Non-pigmented ciliary epithelial cell (primary cell): Measurements from ENCODE around the gene ZNF148.

Source experiments
- DNase-seq: peaks from one replicate; pipeline ENCODE4 v3.0.0-alpha.2; 2010; ENCODE audit warnings: low read depth

Gene ZNF148

GRCh38 chr3:125219261-125219701 lies 155.8 kb downstream of the ZNF148 start:
- DNase-seq: no peak

GRCh38 chr3:125214738-125215137 lies 160.4 kb downstream of the ZNF148 start:
- no peak for DNase-seq

GRCh38 chr3:125213946-125214542 lies 161.1 kb downstream of the ZNF148 start:
- DNase-seq: peak; percentile 35

- DNase-seq: no peak
These were observed 161.8 kb downstream of the ZNF148 start for GRCh38 chr3:125213364-125213755.

- DNase-seq: no peak
These were observed 162.4 kb downstream of the ZNF148 start, which contains the start of gene SLC12A8 for GRCh38 chr3:125212509-125213363. Gene SLC12A8 (minus strand): TSS chr3:125212748. CDS start chr3:125211349, 1,399 bp downstream.

- no peak for DNase-seq
These were observed 163.0 kb downstream of the ZNF148 start for GRCh38 chr3:125212091-125212508.

- no peak for DNase-seq
These were observed 163.5 kb downstream of the ZNF148 start for GRCh38 chr3:125211523-125212090.

GRCh38 chr3:125207949-125208568 lies 167.1 kb downstream of the ZNF148 start:
- DNase-seq: no peak

GRCh38 chr3:125207507-125207906 lies 167.6 kb downstream of the ZNF148 start:
- no peak for DNase-seq

- no peak for DNase-seq
These were observed 168.2 kb downstream of the ZNF148 start for GRCh38 chr3:125206934-125207333.

- DNase-seq: no peak
These were observed 171.4 kb downstream of the ZNF148 start for GRCh38 chr3:125203731-125204130.

GRCh38 chr3:125202197-125202596 lies 172.9 kb downstream of the ZNF148 start:
- DNase-seq: no peak

GRCh38 chr3:125200731-125201139 lies 174.4 kb downstream of the ZNF148 start:
- no peak for DNase-seq

- DNase-seq: peak; percentile 37
These were observed 180.1 kb downstream of the ZNF148 start for GRCh38 chr3:125194849-125195601.

GRCh38 chr3:125194061-125194848 lies 180.9 kb downstream of the ZNF148 start:
- no peak for DNase-seq

- DNase-seq: no peak
These were observed 182.7 kb downstream of the ZNF148 start for GRCh38 chr3:125192190-125193035.

- no peak for DNase-seq
These were observed 183.4 kb downstream of the ZNF148 start for GRCh38 chr3:125191730-125192129.

- no peak for DNase-seq
These were observed 183.9 kb downstream of the ZNF148 start for GRCh38 chr3:125191256-125191655.

GRCh38 chr3:125190786-125191185 lies 184.3 kb downstream of the ZNF148 start:
- DNase-seq: no peak
